HK-2 (cell line): ENCODE results near the gene EEF2.

Experiments
- DNase-seq: peaks from one replicate; pipeline ENCODE4 v3.0.0-alpha.2; 2018; ENCODE audit not compliant: unreplicated experiment

The EEF2 gene

DNA sequence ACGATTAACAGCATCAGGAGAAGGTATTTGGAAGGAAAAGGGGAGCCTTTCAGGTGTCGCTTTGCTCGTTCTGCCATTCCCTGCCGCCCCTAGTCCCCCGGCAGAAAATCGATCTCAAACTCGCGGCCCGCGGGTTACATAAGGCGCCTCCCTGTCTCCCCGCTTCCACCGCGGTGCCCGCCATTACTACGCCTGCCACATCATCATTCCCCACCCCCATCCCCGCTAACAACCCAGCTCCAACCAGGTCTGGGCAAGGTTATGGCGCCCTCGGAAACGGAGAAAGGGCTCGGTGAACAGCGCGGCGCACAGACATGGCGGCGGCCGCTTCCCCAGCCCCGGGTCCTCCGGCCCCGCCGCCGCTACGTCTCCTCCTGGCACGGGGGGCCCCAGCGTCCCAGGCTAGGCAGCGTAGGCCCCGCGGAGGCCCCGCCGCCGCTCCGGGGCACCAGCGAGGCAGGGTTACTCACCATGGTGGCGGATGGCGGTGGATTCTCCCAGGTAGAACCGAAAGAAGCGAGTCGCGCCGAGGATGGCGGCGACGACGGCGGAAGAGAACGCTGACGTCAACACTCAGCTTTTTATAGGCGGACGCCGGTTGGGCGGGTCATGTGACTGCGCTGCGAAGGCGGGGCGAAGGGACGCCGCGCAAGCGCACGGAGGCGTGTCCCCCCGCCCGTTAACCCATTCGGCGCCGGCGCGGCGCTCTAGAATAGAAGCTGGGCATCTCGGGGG lies at the start of gene EEF2:
EEF2 (minus strand) TSS at position 556 of the 735 bp plus-strand sequence; CDS start at position 473, 83 bp downstream.
- DNase-seq: peak; percentile 88

DNA sequence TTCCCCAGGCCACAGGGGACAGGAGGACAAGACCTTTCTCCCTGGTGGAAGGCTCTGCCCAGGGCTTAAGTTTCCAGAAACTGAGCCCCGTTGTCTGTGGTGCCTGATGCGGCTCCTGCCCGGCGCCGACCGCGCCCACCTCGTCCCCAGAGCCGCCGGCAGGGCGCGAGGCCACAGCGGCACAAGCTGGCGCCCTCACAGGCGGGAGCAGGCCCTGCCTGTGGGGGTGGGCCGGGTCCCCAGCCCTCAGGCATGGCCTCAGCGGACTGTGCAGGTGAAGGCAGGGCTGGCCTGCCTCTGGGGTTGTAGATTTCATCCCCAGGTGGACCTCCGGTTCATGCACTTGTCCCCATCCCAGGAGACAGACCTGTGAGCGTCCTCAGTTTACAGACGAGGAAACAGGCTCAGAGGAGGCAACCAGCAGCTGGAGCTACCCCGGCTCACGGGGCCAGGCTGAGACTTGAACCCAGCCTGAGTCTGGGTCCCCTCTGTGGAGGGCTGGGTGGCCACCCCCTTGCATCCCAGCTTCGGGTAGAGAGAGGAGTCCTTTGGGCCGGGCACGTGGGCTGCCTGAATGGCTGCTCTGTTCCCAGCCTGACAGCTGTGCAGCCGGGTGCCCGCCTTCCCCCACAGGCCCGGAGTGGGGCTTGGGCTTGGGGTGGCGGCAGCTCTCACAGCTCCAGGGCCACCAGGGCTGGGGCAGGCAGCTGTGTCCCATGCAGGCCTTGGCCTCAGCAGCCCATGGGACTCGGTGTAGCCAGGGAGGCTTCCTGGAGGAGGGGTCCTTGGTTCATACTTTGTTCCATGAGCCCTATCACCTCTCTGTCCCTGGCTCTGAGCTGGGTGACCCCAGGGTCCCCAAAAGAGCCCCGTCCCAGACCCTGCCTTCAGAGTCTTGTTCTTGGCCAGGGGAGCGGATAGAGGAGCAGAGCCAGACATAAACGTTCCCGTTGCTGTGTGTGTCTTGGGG lies 49.1 kb upstream of the EEF2 start:
- no peak for DNase-seq

DNA sequence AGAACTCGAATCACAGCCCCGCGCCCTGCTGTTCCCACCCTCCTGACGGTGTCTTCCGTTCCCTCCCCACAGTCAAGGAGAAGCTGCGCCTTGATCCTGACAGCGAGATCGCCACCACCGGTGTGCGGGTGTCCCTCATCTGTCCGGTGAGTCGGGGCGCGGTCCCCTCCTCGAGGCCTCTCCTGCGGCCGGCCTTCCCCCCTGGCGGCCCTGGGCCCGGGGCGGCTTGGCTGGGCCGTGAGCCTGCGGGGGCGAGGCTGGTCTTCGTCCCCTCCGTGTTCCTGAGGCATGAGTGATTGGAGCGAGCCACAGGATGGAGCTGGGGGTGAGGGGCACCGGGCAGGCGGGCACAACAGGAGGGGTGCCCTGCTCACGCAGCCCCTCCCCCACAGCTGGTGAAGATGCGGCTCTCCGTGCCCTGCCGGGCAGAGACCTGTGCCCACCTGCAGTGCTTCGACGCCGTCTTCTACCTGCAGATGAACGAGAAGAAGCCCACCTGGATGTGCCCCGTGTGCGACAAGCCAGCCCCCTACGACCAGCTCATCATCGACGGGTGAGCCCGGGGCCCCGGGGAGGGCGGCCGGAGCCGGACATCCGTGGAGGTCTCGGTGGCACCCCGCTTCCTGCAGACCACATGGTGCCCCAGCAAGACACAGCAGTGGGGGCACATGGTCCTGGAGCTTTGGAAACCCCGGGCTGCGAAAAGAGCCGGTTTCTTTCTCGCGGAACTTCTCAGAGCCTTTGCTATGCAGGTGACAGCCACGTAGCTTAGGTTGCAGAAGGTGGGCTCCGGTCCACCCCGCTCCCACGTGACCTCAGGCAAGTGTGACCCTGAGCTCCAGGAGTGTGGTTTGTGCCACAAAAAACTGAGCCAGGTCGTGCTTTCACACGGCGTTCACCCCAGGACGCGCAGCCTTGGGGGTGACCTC lies 48.0 kb upstream of the EEF2 start:
- DNase-seq: no peak

DNA sequence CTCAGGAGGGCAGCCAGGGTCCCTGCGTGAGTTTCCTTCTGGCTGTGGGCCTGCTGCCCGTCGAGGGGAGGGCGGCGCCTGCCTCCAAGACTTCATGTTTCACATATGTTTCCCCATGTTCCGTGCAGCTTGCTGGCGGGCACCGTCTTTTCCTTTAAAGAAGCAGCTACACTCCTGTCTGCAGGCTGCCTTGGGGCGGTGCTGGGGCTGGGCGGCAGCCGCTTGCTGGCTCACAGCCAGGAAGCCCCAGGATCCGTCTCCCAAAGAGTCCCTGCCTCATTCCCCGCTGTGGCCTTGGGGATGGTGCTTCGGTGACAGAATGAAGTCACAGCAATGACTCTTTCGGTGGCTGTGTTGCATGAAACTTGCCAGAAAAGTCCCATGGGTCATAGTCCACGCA lies 47.2 kb upstream of the EEF2 start:
- no peak for DNase-seq

DNA sequence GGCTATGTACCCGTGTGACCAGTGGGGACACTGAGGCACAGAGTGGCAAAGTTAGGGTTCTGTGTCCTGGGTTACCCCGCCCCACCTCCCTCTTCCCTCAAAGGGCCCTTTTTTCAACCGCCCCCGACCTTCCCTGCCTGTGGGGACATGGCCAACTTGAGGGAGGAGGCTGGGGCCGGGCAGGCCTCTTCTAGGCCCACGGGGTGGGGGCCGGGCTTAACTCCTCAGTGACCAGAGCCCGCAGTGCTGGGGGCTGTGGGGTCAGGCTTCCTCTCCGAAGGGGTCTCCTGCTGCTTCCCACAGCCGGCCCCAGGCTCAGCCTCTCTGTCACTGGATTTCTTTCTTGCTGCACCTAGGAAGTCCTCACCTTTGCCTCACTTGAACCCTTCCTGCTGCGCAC lies 46.2 kb upstream of the EEF2 start:
- no peak for DNase-seq

DNA sequence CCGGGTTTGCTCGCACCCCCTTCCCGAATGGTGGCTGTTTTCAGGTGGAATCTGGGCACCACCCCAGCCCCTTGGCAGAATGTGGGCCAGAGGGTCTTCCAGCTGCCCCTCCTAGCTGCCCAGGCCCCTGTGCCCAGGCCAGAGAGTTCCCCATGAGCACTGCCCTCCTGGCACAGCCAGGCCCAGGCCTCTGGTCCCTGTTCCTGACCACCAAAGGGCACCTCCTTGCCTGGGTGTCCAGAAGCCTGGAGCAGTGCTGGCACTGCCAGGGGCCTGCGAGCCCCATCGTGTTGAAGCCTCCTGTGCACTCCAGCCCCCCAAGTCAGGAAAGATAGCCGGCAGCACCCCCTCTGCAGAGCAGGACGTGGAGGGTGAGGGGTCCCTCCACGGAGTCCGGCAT lies 45.7 kb upstream of the EEF2 start:
- no peak for DNase-seq

DNA sequence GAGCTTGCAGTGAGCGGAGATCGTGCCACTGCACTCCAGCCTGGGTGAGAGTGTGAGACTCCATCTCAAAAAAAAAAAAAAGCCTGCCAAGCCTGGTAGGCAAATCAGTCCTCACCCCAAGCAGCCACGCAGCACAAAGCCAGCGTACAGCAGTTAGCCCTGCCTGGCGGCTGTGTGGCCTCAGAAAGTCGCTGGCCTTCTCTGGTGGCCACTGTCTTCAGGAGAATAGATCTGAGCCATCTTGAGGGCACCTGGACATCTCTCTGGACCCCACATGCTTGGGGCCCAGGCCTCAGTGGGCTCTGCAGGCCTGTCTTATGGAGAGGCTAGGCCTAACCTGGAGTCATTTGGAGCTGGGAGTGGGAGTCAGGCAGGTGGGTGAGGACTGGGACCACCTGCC lies 45.3 kb upstream of the EEF2 start:
- DNase-seq: no peak

DNA sequence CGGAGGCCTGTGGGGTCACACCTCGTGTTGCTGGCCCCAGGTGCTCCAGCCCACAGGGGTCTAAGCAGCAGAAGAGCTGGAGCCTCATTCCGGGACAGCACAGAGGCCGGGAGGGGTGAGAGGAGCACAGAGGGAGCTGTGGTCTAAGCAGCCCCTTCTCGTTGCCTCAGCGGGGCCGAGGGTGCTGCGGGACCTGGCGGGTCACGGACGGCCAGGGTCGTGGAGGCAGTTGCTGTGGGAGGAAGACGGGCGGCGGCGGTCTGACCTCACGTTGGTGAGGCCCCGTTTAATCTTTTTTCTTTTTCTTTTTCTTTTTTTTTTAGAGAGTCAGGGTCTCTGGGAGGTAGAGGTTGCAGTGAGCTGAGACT lies 44.0 kb upstream of the EEF2 start:
- no peak for DNase-seq

DNA sequence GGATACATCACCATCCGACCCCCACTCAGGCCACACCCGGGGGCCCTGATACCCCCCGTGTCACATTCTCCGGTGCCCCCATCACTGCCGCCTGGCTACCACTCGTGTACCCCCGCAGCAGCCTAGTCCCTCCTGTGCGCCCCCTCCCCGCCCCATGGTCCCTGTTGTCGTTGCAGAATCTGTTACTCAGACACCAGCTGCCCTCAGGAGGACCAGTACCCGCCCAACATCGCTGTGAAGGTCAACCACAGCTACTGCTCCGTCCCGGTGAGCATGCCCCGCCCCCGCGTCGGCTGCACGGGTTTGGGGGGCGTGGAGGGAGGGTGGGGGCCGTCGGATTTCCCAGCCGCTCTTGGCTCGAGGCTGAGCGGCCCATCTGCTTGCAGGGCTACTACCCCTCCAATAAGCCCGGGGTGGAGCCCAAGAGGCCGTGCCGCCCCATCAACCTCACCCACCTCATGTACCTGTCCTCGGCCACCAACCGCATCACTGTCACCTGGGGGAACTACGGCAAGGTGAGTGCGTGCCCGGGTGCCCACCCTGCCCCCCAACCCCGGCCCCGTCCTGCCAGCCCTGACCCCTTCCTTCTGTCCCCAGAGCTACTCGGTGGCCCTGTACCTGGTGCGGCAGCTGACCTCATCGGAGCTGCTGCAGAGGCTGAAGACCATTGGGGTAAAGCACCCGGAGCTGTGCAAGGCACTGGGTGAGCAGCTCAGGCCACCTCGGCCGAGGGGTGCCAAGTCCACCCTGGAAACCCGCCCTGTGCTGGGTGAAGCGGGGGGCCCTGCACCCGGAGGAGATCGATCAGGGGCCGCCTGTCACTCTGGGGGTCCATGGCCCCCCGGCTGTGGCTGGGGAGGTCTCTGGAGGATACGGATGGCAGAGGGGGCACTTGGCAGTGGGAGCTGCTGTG lies 43.3 kb upstream of the EEF2 start:
- no peak for DNase-seq

DNA sequence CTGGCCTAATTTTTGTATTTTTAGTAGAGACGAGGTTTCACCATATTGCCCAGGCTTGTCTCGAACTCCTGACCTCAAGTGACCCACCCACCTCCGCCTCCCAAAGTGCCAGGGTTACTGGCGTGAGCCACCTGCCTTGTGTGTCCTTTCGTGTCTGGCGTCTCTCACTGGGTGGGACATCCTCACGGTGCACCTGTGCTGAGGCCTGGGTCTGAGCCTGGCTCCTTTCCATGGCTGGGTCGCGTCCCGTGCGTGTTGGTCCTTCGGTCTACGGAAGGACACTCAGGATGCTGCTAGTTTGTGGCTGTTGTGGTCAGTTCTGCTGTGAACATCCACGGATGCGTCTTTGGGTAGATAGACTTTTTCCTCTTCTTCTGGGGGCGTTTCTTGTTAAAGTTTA lies 41.9 kb upstream of the EEF2 start:
- no peak for DNase-seq

DNA sequence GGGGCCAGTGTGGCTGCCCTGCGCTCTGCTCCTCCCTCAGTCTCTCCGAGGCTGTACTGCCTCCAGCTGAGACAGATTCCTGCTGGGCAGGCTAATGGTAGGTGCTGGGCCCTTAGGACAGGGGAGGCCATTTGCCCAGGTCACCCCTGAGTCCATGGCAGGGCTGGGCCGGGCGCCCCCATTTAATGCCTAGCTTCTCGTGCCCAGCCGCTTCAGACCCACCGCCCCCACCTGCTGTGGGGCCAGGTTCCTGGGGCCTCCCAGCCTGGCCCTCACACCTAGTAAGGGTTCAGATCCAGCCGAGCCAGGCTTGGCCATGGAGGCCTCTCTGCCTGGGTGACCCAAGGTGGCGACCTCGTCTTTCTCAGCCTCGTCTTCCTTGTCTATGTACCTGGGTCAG lies 40.1 kb upstream of the EEF2 start:
- DNase-seq: no peak

DNA sequence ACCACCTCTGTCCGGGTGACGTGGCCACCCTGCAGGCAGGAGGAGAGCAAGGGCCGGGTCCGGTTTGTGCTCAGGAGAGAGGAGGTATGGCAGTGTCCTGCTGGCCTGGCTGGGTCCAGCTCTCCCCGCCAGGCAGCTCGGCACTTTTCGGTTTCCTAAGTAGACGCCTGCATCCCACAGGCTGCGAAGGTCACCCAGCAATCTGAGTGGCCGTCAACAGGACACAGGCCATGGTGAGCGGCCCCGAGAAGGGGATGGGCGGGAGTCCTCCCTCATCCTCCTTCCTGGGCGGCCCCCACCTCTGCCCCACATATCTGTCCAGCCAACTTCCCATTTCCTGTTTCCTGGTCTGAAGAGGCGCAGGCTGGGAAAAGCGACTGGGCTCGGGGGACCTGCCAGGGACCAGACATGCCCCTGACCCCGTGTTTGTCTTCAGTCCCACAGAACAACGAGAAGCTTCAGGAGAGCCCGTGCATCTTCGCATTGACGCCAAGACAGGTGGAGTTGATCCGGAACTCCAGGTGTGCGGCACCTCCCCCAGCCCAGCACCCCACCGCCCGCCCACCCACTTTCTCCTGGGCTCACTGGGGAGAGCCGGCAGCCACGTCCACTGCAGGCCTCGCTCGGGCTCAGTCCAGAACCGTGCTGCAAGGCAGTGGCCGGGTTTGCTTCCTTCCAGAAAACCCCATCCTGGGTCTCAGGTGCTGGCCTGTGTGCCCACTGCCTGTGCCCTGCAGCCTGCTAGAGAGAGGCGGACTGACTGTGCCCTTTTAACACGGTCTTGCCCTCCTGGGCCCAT lies 38.5 kb upstream of the EEF2 start:
- no peak for DNase-seq

DNA sequence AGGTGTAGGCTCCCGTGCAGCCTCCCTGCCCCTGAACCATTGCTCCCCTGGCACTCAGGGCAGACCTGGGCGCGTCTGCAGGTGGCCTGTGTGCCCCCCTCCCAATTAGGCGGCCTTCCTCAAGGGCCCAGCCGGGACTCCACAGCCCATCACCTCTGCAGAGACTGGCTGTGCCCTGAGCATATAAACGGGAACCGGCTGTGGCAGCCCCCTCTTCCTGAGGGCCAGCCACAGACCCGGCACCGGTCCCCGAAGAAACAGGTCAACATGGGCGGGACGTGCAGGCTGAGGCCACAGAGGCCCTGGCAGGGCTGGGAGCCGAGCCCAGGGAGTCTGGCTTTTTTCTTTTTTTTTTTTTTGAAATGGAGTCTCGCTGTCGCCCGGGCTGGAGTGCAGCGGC lies 34.3 kb upstream of the EEF2 start:
- no peak for DNase-seq

DNA sequence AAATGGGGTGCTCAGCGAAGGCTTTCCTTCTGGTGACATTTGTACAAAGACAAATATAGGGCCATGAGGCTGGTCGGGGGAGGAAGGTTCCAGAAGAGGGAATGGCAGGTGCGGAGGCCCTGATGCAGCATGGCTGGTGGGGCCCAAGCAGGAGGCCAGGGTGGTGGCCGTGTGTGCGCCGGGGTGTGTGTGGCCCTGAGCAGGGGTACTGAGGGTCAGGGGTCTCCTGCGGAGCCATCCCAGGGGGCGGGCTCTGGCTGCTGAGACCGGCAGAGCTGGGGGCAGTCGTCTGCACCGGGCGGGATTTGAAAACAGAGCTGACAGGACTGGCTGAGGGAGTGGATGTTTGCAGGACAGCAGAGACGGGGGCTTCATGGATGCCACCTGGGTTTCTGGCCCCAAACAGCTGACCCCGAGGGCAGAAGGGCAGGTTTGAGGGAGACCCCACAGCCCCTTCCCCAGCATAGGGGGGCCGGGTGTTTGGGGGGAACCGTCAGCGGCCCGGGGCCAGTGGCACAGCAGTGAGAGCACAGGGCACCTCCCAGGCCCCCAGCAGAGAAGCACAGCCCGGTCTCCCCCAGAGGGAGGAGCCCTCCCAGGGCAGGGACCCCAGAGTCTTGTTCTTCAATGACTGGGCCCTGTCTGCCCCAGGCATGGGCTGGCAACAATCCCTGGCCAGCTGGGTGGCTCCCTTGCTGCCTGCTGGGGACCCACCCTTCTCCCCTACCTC lies 33.7 kb upstream of the EEF2 start:
- no peak for DNase-seq

DNA sequence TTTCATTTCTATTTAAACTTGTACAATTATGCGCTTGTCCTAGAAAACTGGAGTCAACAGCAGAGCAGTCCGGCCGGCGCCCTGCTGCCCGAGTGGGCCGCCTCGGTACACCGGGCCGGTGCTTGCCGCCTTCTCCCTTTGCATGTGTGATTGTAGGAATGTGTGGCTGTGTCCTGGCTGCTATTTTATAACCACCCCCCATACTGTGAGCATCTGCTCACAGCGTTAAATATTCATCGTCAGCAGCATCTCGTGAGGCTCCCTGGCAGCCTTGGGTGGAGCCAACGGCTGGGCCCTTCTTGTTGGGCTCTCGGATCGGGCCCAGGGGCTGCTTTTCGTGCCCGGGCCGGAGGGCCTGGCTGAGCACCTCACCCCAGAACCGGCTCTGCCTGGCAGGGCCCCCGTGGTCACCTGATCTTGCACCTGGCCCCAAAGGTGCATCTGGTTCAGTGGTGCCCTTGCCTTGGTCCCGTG lies 32.9 kb upstream of the EEF2 start:
- no peak for DNase-seq

DNA sequence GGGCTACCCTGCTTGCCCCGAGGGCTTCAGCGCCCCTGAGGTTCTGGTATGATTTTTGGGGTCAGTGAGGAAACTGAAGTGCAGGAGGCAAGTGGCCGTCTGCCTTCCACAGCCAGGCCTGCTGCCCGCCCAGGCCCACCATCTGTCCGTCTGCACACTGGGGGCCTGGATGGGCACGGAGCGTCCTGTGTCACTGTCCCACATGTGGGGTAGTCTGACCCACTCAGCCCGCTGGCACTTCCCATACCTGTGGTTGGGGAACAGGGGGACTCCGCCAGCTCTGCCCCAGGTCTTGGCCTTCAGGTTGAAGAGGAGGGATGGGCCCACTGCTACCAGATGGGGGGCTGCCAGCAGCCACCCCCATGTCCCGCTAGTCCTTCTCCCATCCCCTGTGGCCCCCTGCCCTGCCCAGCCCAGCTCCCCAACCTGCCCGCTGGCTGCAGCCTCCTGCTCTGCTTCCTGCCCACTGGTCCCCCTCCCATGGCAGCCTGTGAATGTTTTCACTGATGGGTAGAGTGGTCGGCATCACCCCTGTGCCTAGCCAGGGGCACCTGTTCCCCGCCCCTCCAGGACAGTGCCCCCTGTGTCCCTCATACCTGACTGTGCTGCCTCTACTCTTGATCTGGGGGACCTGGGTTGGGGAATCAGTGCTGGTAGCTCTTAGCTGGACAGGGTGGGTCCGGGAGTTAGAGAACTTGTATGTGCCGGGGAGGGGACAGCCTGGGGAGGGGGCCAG lies 31.8 kb upstream of the EEF2 start:
- DNase-seq: no peak

DNA sequence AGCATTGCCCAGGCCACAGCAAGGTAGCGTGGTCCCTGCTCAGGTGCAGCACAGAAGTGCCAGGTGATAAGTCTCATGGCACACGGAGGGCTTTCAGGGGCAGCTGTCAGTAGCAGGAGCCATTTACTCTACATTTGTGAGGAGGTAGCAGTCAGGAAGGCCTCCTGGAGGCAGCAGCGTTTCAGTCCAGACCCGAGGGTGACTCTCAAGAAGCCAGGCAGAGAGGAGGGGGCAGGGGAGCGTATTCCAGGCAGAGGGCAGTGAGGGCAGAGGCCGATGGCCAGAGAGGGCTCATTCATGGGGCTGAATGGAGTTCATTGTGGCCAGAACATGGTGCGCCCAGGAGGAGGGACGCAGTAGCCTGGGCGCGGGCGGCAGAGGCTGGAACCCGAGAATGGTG lies 31.2 kb upstream of the EEF2 start:
- no peak for DNase-seq

DNA sequence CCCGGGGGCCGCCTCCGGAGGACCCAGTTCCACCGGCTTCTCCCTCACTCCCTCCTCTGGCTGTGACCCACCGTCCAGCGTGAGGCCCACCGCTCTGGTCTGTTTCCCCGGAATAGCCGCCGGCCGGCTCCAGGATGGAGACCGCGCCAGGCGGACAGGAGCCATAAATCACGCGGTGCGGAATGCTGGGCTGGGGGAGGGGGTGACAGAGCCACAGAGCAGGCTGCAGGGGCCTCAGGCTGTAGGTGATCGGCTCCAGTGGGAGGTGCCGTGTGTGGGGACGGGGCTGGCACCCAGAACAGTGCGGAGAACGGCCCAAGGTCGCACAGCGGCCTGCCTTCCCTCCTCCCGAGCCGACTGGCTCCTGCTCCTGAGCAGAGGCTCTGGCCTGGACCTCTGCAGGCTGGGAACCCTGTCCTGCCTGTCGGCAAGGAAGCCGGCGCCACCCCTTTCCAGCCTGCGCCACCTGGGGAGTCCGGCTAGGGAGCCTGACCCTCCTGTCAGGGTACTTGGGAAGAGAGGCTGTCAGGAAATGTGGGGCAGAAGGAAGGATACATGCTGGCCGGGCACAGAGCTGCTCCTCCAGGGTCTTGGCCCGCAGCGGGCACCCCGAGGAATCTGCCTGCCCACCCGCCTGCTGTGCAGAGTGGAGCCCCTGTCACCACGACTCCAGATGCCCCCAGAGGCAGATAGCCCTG lies 30.6 kb upstream of the EEF2 start:
- DNase-seq: no peak
